ENCODE results near the gene PROSER2. TPM values are rescaled to one million over a fixed set of nuclear protein-coding genes. Genes with fewer than 3 reads are reported as not detected.

The PROSER2 gene
- total RNA-seq, 1 donor, result 6.9 TPM

DNA sequence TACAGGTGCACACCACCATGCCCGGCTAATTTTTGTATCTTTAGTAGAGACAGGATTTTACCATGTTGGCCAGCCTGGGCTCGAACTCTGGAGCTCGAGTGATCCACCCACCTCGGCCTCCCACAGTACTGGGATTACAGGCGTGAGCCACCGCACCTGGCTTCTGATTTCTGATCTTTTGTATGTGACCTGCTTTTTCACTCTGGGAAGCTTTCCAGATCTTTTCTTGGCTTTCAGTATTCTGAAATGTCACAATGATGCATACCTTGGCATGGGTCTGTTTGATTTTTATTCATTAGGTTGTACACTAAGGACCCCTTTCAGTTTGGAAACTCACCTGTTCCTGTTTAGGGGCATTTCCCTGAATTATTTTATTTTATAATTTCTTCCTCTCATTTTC, 41.6 kb downstream of the PROSER2 start:
- Histone ChIP-seq H3K9me3 (ENCODE audit: low read depth, low read length) (no peaks in the 10 kb centered on the region), H3K27me3 (ENCODE audit: insufficient read depth, low read length) (no peaks in the 10 kb centered on the region), H3K4me3 (ENCODE audit: insufficient read depth, low read length) (no peak overlapping the region), H2AFZ (ENCODE audit: low read length) (no peak overlapping the region), H3K4me1 (ENCODE audit: insufficient read depth, low read length) (no peaks in the 10 kb centered on the region), H3K79me2 (ENCODE audit: insufficient read depth, low read length) (no peaks in the 10 kb centered on the region), H3K36me3 (ENCODE audit: insufficient read depth, low read length) (no peaks in the 10 kb centered on the region), H3K27ac (ENCODE audit: low read depth, low read length) (no peak overlapping the region), H4K20me1 (ENCODE audit: insufficient read depth, low read length) (no peaks in the 10 kb centered on the region), H3K4me2 (ENCODE audit: insufficient read depth, low read length) (no peak overlapping the region)
- TF ChIP-seq, protein P1, sequence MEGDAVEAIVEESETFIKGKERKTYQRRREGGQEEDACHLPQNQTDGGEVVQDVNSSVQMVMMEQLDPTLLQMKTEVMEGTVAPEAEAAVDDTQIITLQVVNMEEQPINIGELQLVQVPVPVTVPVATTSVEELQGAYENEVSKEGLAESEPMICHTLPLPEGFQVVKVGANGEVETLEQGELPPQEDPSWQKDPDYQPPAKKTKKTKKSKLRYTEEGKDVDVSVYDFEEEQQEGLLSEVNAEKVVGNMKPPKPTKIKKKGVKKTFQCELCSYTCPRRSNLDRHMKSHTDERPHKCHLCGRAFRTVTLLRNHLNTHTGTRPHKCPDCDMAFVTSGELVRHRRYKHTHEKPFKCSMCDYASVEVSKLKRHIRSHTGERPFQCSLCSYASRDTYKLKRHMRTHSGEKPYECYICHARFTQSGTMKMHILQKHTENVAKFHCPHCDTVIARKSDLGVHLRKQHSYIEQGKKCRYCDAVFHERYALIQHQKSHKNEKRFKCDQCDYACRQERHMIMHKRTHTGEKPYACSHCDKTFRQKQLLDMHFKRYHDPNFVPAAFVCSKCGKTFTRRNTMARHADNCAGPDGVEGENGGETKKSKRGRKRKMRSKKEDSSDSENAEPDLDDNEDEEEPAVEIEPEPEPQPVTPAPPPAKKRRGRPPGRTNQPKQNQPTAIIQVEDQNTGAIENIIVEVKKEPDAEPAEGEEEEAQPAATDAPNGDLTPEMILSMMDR (IDR thresholded peaks at IDR 0.05; ENCODE audit: extremely low read depth, low read depth, low read length), result no peak
- DNase-seq (ENCODE audit: insufficient read length, low spot score, missing footprints), result no peak

DNA sequence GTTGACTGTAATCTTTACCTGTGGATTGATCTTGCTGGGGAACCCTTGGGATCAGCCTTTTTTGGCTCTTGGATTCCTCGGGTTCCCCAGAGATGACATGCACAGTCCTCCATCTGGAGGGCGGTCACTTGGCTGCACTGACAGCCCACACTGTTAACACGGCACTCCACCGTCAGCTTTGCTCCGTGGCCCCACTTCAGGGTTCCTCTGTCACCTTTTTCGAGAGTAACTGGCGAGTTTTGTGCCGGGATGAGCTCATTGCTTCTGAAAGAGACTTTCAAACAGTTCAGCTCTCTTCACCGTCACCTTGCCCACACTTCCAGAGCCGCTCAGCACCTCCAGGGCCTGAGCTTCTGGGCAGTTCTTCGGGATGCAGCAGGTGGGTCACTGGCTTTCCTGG, 42.4 kb downstream of the PROSER2 start:
- H3K4me3 ChIP-seq (ENCODE audit: insufficient read depth, low read length), result no peak overlapping the region
- TF ChIP-seq, protein P1 (IDR thresholded peaks at IDR 0.05; ENCODE audit: extremely low read depth, low read depth, low read length), result no peak
- H3K27me3 ChIP-seq (ENCODE audit: insufficient read depth, low read length), result no peaks in the 10 kb centered on the region
- no peaks in the 10 kb centered on the region for H3K4me1 ChIP-seq (ENCODE audit: insufficient read depth, low read length)
- H3K9me3 ChIP-seq (ENCODE audit: low read depth, low read length), result no peaks in the 10 kb centered on the region
- no peak overlapping the region for H2AFZ ChIP-seq (ENCODE audit: low read length)
- H4K20me1 ChIP-seq (ENCODE audit: insufficient read depth, low read length), result no peaks in the 10 kb centered on the region
- no peak overlapping the region for H3K27ac ChIP-seq (ENCODE audit: low read depth, low read length)
- H3K36me3 ChIP-seq (ENCODE audit: insufficient read depth, low read length), result no peaks in the 10 kb centered on the region
- DNase-seq (ENCODE audit: insufficient read length, low spot score, missing footprints), result peak; percentile 53
- no peaks in the 10 kb centered on the region for H3K79me2 ChIP-seq (ENCODE audit: insufficient read depth, low read length)
- no peak overlapping the region for H3K4me2 ChIP-seq (ENCODE audit: insufficient read depth, low read length)

DNA sequence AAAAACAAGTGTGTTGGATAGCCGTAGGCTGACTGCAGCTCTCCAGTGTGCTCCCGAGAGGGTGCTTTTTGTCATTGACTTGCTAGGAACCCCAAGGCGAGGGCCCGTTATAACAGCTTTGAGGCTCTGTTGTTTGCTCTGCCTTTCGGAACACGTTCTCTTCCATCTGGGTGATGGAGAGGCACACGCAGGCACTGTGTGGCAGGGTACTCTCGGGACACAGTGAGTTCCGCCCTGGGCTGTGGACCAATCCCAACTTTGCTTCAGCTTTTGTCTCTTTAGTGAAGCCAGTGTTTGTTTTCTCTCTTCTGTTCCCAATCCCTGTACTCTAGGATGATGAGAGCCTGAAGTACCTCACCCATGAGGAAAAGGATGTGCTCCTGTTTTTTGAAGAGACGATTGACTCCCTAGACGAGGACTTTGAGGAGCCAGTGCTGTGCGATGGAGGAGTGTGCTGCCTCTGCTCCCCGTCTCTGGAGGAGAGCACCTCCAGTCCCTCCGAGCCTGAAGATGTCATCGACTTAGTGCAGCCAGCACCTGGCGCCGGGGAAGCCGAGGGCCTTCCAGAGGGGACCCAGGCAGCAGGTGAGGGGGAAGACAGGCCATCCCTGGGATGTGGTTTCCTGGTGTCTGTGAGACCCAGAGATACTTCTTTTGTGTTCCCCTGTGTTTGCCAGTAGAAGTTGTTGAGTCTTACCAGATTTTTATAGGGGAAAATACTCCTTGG, 43.2 kb downstream of the PROSER2 start:
- Histone ChIP-seq H2AFZ (ENCODE audit: low read length) (no peak overlapping the region), H3K79me2 (ENCODE audit: insufficient read depth, low read length) (no peaks in the 10 kb centered on the region), H3K27me3 (ENCODE audit: insufficient read depth, low read length) (no peaks in the 10 kb centered on the region), H3K36me3 (ENCODE audit: insufficient read depth, low read length) (no peaks in the 10 kb centered on the region), H4K20me1 (ENCODE audit: insufficient read depth, low read length) (no peaks in the 10 kb centered on the region), H3K4me1 (ENCODE audit: insufficient read depth, low read length) (no peaks in the 10 kb centered on the region), H3K4me2 (ENCODE audit: insufficient read depth, low read length) (no peak overlapping the region), H3K9me3 (ENCODE audit: low read depth, low read length) (no peaks in the 10 kb centered on the region), H3K4me3 (ENCODE audit: insufficient read depth, low read length) (no peak overlapping the region), H3K27ac (ENCODE audit: low read depth, low read length) (no peak overlapping the region)
- TF ChIP-seq, protein P1 (IDR thresholded peaks at IDR 0.05; ENCODE audit: extremely low read depth, low read depth, low read length), result no peak
- peak; percentile 38 for DNase-seq (ENCODE audit: insufficient read length, low spot score, missing footprints)

DNA sequence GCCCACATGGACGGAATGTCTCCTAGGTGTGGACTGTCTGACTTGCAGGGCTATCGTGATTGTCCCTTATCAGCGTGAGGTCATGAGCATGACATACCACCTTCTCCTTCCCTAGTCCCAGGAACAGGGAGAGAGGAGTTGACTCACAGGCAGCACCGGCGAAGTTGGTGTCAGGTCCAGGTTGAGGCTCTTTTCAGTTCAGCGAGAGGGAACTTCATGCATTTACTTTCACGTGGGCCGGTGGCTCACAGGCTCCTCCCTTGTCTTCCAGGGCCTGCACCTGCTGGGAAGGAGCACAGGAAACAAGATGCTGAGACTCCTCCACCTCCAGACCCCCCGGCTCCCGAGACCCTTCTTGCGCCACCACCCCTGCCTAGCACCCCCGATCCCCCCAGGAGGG, 46.1 kb downstream of the PROSER2 start:
- no peaks in the 10 kb centered on the region for H3K27me3 ChIP-seq (ENCODE audit: insufficient read depth, low read length)
- TF ChIP-seq, protein P1 (IDR thresholded peaks at IDR 0.05; ENCODE audit: extremely low read depth, low read depth, low read length), result no peak
- no peaks in the 10 kb centered on the region for H3K79me2 ChIP-seq (ENCODE audit: insufficient read depth, low read length)
- peak; percentile 30 for DNase-seq (ENCODE audit: insufficient read length, low spot score, missing footprints)
- no peaks in the 10 kb centered on the region for H3K9me3 ChIP-seq (ENCODE audit: low read depth, low read length)
- H3K27ac ChIP-seq (ENCODE audit: low read depth, low read length), result no peak overlapping the region
- H3K4me1 ChIP-seq (ENCODE audit: insufficient read depth, low read length), result no peaks in the 10 kb centered on the region
- H3K4me2 ChIP-seq (ENCODE audit: insufficient read depth, low read length), result no peak overlapping the region
- no peaks in the 10 kb centered on the region for H4K20me1 ChIP-seq (ENCODE audit: insufficient read depth, low read length)
- no peaks in the 10 kb centered on the region for H3K36me3 ChIP-seq (ENCODE audit: insufficient read depth, low read length)
- H2AFZ ChIP-seq (ENCODE audit: low read length), result no peak overlapping the region
- no peak overlapping the region for H3K4me3 ChIP-seq (ENCODE audit: insufficient read depth, low read length)
